ENCODE data around the gene CA9.

CA9 gene

DNA sequence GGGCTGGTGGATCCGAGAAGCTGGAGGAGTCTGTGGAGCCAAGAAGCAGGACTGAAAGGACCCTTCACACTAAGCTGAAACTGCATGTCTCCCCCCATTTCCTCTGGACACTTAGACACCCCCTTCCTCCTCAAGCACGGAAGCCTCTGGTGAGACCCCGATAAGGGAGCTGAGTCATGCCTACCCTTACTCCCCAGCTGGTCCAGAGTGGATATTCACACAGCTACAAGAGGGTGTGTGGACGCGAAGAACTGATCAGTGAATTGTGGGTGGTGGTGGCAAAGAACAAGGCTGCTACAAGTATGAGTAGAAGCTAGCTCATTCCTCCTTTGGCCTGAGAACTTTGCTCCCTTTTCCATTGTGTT lies 53.9 kb downstream of the CA9 start:
- DNase-seq: no peak
- in situ Hi-C loops (cut with HindIII; ENCODE audit: low pct_ligation_motif_present, low pct_unique_long_range_greater_than_20kb, low sequenced_read_pairs): no loop called here

DNA sequence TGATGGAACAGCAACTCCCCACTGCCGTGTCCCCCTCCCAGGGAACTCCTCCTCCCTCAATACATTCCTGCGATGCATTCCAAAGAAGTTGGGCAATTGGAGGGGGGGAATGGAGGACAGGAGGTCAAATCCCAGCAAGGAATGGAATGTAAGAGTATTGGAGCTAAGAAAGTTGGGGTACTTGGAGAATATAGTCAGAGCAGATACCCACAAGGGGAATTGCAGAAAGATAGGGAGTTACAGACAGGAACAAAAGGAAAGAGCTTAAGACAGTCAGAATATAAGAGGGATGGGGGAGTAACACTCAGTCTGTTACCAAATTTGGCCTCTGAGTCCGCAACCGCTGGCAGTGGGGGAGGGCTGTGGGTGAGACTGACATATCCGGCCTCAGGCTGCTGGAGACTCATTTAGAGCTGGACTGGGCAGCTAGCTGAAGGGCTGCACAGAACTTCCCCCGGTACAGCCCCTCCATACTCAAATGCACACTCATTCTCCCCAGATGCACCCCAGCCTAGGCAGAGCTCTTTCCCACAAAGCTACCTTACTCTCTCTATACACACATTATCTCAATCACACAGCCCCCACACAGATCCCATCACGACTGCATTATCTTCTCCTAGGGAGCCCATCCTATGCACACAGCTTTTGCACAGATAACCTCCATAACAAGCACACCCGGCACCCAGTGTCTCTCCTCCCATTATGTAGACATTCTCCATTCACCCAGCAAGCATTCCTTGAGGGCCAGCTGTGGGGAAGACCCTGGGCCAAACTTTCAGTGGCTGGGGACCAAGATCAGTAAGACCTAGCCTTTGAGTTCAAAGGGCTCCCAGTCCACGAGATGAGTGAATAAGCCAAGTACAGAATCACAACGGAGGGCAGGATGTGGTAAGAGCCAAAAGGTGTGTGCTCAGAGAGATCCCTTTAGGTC lies 54.6 kb downstream of the CA9 start:
- peak; percentile 83 for DNase-seq
- in situ Hi-C loops (cut with HindIII; ENCODE audit: low pct_ligation_motif_present, low pct_unique_long_range_greater_than_20kb, low sequenced_read_pairs): no loop called here

DNA sequence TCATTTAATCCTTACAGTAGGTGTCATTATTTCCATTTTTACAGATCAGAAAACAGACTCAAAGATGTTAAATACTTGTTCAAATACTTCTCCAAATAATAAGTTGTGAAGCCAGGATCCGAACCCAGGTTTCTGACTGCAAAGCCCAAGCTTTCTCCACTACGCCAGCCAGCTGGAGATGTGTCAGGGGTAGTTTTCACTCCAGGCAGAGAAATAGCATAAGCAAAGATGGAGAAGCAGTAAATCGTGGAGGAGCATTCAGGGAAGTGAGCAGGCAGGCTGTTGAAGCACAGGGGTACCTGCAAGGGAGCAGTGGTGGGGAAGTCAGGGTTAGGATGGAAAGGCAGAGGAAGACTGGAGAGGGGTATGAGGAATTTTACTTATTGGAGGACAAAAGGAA lies 55.4 kb downstream of the CA9 start:
- in situ Hi-C loops (cut with HindIII; ENCODE audit: low pct_ligation_motif_present, low pct_unique_long_range_greater_than_20kb, low sequenced_read_pairs): no loop called here
- no peak for DNase-seq

DNA sequence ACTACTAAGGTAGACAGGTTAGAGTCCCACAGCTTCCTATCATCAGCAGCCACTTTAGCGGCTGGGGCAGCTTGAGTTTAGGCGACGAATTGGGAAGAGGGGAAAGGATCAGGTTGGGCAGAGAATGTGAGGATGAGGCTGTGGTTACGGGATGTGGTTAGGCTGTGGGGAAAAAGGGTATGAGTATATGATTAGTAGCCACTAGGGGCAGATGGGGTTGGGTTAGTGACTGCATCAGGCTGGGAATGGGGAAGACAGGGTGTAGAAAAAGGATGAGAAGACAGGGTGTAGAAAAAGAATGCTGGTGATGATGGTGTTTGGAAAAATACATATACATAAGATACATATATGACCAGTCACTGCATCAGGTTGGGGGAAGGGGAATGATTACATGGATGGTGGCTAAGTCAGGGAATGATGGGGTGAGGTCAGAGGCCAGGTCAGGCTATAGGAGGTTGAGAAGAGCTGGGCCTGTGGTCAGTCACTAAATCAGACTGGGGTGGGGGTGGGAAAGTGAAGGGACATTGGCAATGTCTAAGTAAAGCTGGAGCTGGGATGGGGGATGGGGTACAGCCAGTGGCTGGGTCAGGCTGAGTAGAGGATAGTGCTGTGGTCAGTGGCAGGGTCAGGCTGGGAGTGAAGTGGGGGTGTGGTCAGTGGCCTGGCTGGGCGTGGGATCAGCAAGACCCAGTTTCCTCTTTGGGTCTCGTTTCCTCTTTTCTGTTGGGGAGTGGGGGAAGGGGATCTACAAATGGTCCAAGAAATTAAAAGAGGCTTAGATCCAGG lies 56.2 kb downstream of the CA9 start:
- in situ Hi-C loops (cut with HindIII; ENCODE audit: low pct_ligation_motif_present, low pct_unique_long_range_greater_than_20kb, low sequenced_read_pairs): no loop called here

DNA sequence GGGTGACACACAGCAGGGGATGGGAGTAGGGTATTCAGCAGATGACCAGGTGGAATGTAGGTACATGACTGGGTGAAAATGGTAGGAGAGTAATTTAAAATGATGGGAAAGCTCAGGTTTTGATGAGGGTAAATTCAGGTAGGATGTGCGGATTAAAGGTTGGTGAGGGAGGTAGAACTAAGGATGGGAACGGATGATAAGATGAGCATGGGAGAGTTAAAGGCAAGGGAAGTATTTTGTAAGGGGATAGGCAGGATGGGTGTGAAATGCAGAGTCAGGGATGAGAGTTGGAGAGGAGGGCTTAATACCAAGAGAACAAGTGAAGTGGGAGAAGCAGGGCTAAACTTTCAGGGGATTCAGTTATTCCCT lies 56.7 kb downstream of the CA9 start:
- in situ Hi-C loops (cut with HindIII; ENCODE audit: low pct_ligation_motif_present, low pct_unique_long_range_greater_than_20kb, low sequenced_read_pairs): no loop called here
- no peak for DNase-seq

More for the DNA sequence above, 56.2 kb downstream of the CA9 start:
- DNase-seq: peak; percentile 83
